H9 (cell line): ENCODE measurements around the gene STX1A. TPM values are rescaled to one million over a fixed set of nuclear protein-coding genes. Genes with fewer than 3 reads are reported as not detected.

ENCODE experiments used
- DNase-seq: peaks from one replicate; pipeline ENCODE4 v3.0.0-alpha.2; 2017
- H2AFZ ChIP-seq: one replicate; pipeline ENCODE4 v1.6.1; 2013; ENCODE audit warnings: mild to moderate bottlenecking, low read length, control low read depth, moderate library complexity
- H2AK5ac ChIP-seq: 2 replicates; pipeline ENCODE4 v1.6.1; 2013; ENCODE audit warnings: low read length, control low read depth, mixed read lengths; ENCODE audit not compliant: insufficient read length
- H2BK120ac ChIP-seq: one replicate; pipeline ENCODE4 v1.6.1; 2013; ENCODE audit warnings: low read depth, mild to moderate bottlenecking, low read length, control low read depth, inconsistent platforms; ENCODE audit not compliant: poor library complexity, severe bottlenecking
- H2BK12ac ChIP-seq: 2 replicates; pipeline ENCODE4 v1.6.1; 2013; ENCODE audit warnings: low read length, control low read depth, mixed read lengths, low read depth; ENCODE audit not compliant: insufficient read length
- H2BK15ac ChIP-seq: 2 replicates; pipeline ENCODE4 v1.6.1; 2013; ENCODE audit warnings: low read depth, low read length, control low read depth
- H2BK20ac ChIP-seq: one replicate; pipeline ENCODE4 v1.6.1; 2013; ENCODE audit warnings: low read depth, mild to moderate bottlenecking, low read length, control low read depth, inconsistent platforms; ENCODE audit not compliant: poor library complexity, severe bottlenecking
- H2BK5ac ChIP-seq: 2 replicates; pipeline ENCODE4 v1.6.1; 2013; ENCODE audit warnings: low read length, control low read depth, mixed read lengths; ENCODE audit not compliant: insufficient read length
- H3K14ac ChIP-seq: 2 replicates; pipeline ENCODE4 v1.6.1; 2013; ENCODE audit warnings: low read length, control low read depth; ENCODE audit not compliant: insufficient read depth
- H3K18ac ChIP-seq: 2 replicates; pipeline ENCODE4 v1.6.1; 2013; ENCODE audit warnings: low read depth, mild to moderate bottlenecking, mixed read lengths, low read length, control low read depth; ENCODE audit not compliant: insufficient read length
- H3K23ac ChIP-seq: 2 replicates; pipeline ENCODE4 v1.6.1; 2013; ENCODE audit warnings: low read length, control low read depth, mixed read lengths, low read depth; ENCODE audit not compliant: insufficient read length
- H3K23me2 ChIP-seq: 2 replicates; pipeline ENCODE4 v1.6.1; 2013; ENCODE audit warnings: low read depth, mild to moderate bottlenecking, mixed read lengths, low read length, control low read depth; ENCODE audit not compliant: insufficient read length, poor library complexity, severe bottlenecking
- H3K27ac ChIP-seq: 2 replicates; pipeline ENCODE4 v1.5.1; 2013; ENCODE audit warnings: low read length, control low read depth, mixed read lengths, low read depth; ENCODE audit not compliant: insufficient read length
- H3K27me3 ChIP-seq: 2 replicates; pipeline ENCODE4 v1.6.1; 2013; ENCODE audit warnings: low read length, control low read depth, inconsistent platforms; ENCODE audit not compliant: insufficient read depth
- H3K4ac ChIP-seq: 2 replicates; pipeline ENCODE4 v1.6.1; 2013; ENCODE audit warnings: low read depth, mild to moderate bottlenecking, control low read depth, inconsistent platforms, low read length, moderate library complexity
- H3K4me1 ChIP-seq: 2 replicates; pipeline ENCODE4 v1.6.1; 2013; ENCODE audit warnings: low read length, control low read depth, inconsistent platforms; ENCODE audit not compliant: insufficient read depth
- H3K4me2 ChIP-seq: 2 replicates; pipeline ENCODE4 v1.6.1; 2013; ENCODE audit warnings: low read length, control low read depth, mixed read lengths; ENCODE audit not compliant: insufficient read length, insufficient read depth
- H3K56ac ChIP-seq: 2 replicates; pipeline ENCODE4 v1.6.1; 2013; ENCODE audit warnings: low read depth, mild to moderate bottlenecking, mixed read lengths, low read length, control low read depth; ENCODE audit not compliant: insufficient read length
- H3K79me1 ChIP-seq: 2 replicates; pipeline ENCODE4 v1.6.1; 2013; ENCODE audit warnings: low read depth, mild to moderate bottlenecking, moderate library complexity, low read length, control low read depth, inconsistent platforms; ENCODE audit not compliant: insufficient read depth, poor library complexity, severe bottlenecking
- H3K79me2 ChIP-seq: 2 replicates; pipeline ENCODE4 v1.6.1; 2013; ENCODE audit warnings: low read length, control low read depth, inconsistent platforms; ENCODE audit not compliant: insufficient read depth
- H3K9ac ChIP-seq: 2 replicates; pipeline ENCODE4 v1.6.1; 2013; ENCODE audit warnings: low read length, control low read depth, mixed read lengths; ENCODE audit not compliant: insufficient read length; ENCODE audit errors: extremely low read depth
- H3K9me3 ChIP-seq: one replicate; pipeline ENCODE4 v1.6.1; 2013; ENCODE audit warnings: low read depth, low read length, inconsistent platforms; ENCODE audit not compliant: control insufficient read depth
- H3T11ph ChIP-seq: one replicate; pipeline ENCODE4 v1.6.1; 2013; ENCODE audit warnings: mild to moderate bottlenecking, low read length, control low read depth, inconsistent platforms
- H4K20me1 ChIP-seq: one replicate; pipeline ENCODE4 v1.6.1; 2013; ENCODE audit not compliant: control insufficient read depth, insufficient read length, insufficient read depth
- H4K5ac ChIP-seq: 2 replicates; pipeline ENCODE4 v1.6.1; 2013; ENCODE audit warnings: low read depth, mild to moderate bottlenecking, mixed read lengths, low read length, control low read depth; ENCODE audit not compliant: insufficient read length
- H4K8ac ChIP-seq: replicated peaks from 2 replicates; pipeline ENCODE4 v1.6.1; 2013; ENCODE audit warnings: low read length, control low read depth, mixed read lengths, low read depth; ENCODE audit not compliant: insufficient read length
- H4K91ac ChIP-seq: 2 replicates; pipeline ENCODE4 v1.6.1; 2013; ENCODE audit warnings: low read depth, mild to moderate bottlenecking, moderate library complexity, mixed read lengths, low read length, control low read depth; ENCODE audit not compliant: insufficient read length
- H3K27ac Mint-ChIP-seq, 3 experiments: 2 replicates in 2 of 3; 3 replicates in 1 of 3; pipeline ENCODE4 v1.8.0; 2020 to 2021; ENCODE audit warnings: mixed read lengths in 3 of 3, mild to moderate bottlenecking in 1 of 3, moderate library complexity in 1 of 3
- H3K27me3 Mint-ChIP-seq: 2 replicates; pipeline ENCODE4 v1.8.0; 2021; ENCODE audit warnings: low read depth, mild to moderate bottlenecking, moderate library complexity, mixed read lengths
- H3K36me3 Mint-ChIP-seq, 3 experiments: 2 replicates in 2 of 3; 3 replicates in 1 of 3; pipeline ENCODE4 v1.8.0; 2020 to 2021; ENCODE audit warnings: low read depth in 3 of 3, mixed read lengths in 3 of 3; ENCODE audit not compliant: insufficient read depth in 1 of 3
- H3K4me1 Mint-ChIP-seq, 2 experiments: 2 replicates each; pipeline ENCODE4 v1.8.0; 2020; ENCODE audit warnings: mixed read lengths in 2 of 2
- H3K4me3 Mint-ChIP-seq, 2 experiments: 2 replicates in 1 of 2; 3 replicates in 1 of 2; pipeline ENCODE4 v1.8.0; 2020 to 2021; ENCODE audit warnings: mild to moderate bottlenecking in 2 of 2, mixed read lengths in 2 of 2, moderate library complexity in 1 of 2
- H3K9me3 Mint-ChIP-seq, 2 experiments: 2 replicates in 1 of 2; 3 replicates in 1 of 2; pipeline ENCODE4 v1.8.0; 2020; ENCODE audit warnings: mild to moderate bottlenecking in 2 of 2, mixed read lengths in 2 of 2, moderate library complexity in 1 of 2
- WGBS: extraction: QIAGEN DNeasy Blood & Tissue Kit; methylation state at CpG from one replicate; pipeline ENCODE4 v1.1.7; 2013; ENCODE audit warnings: missing lambda C conversion rate, low lambda C conversion rate, mixed read lengths; ENCODE audit not compliant: insufficient read length; ENCODE audit errors: extremely low coverage; 5-methylcytosine and 5-hydroxymethylcytosine counted together
- total RNA-seq: library from RNA; stranded (reverse); gene quantifications from 2 replicates; pipeline ENCODE4 v1.2.1, GENCODE V29; 2021
- TF ChIP-seq, protein P1 (sequence below): fragments of 200-600 bp; sonication (generic); conservative IDR thresholded peaks from 3 replicates; pipeline ENCODE4 v1.8.0; 2021; ENCODE audit warnings: antibody characterized with exemption, mild to moderate bottlenecking

STX1A gene
- total RNA-seq, 1 experiment from 2014 or later, result 10.1 TPM

DNA sequence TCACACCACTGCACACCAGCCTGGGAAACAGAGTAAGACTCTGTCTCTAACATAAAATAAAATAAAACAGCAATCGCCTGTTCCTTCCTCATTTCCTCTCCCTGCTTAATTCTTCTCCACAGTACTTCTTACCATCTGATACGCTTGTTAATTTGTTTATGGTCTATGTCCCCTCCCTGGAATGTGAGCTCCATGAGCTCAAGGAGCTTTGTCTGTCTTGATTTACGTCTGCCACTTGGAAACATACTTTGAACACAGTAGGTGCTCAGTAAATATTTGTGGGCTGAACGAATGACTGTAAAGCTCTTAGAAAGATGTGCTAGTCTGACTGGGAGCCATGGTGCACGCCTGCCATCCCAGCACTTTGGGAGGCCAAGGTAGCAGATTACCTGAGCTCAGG lies 9.1 kb upstream of the STX1A start:
- Histone ChIP-seq H2AFZ (no peak overlapping the region), H3K79me1 (no peaks in the 10 kb centered on the region), H3K79me2 (no peaks in the 10 kb centered on the region), H2BK120ac (no peak overlapping the region), H3K27ac (no peak overlapping the region), H3K23me2 (no peaks in the 10 kb centered on the region), H2AK5ac (no peak overlapping the region), H3K4ac (no peak overlapping the region), H2BK20ac (no peak overlapping the region), H2BK12ac (no peak overlapping the region), H3K14ac (no peak overlapping the region), H4K5ac (no peak overlapping the region), H3K23ac (no peak overlapping the region), H2BK5ac (no peak overlapping the region), H3T11ph (no peak overlapping the region), H3K56ac (no peak overlapping the region), H4K20me1 (no peaks in the 10 kb centered on the region), H3K18ac (no peak overlapping the region), H3K9ac (no peak overlapping the region), H3K9me3 (no peaks in the 10 kb centered on the region), H3K4me1 (no peaks in the 10 kb centered on the region), H3K4me2 (no peak overlapping the region), H4K91ac (no peak overlapping the region), H4K8ac (no peak overlapping the region), H3K27me3 (no peaks in the 10 kb centered on the region), H2BK15ac (no peak overlapping the region)
- Mint-ChIP-seq H3K36me3 (no peaks in the 10 kb centered on the region), H3K4me3 (no peak overlapping the region; a peak in 1 of 5 replicates), H3K4me1 (peaks cover 9 to 13% of the 10 kb centered on the region in 2 experiments), H3K9me3 (no peaks in the 10 kb centered on the region), H3K27ac (no peak overlapping the region; a peak in 1 of 7 replicates), H3K27me3 (peaks cover 2% of the 10 kb centered on the region)
- no peak for DNase-seq
- TF ChIP-seq, protein P1, sequence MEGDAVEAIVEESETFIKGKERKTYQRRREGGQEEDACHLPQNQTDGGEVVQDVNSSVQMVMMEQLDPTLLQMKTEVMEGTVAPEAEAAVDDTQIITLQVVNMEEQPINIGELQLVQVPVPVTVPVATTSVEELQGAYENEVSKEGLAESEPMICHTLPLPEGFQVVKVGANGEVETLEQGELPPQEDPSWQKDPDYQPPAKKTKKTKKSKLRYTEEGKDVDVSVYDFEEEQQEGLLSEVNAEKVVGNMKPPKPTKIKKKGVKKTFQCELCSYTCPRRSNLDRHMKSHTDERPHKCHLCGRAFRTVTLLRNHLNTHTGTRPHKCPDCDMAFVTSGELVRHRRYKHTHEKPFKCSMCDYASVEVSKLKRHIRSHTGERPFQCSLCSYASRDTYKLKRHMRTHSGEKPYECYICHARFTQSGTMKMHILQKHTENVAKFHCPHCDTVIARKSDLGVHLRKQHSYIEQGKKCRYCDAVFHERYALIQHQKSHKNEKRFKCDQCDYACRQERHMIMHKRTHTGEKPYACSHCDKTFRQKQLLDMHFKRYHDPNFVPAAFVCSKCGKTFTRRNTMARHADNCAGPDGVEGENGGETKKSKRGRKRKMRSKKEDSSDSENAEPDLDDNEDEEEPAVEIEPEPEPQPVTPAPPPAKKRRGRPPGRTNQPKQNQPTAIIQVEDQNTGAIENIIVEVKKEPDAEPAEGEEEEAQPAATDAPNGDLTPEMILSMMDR, result no peak
- WGBS, result no CpG with 5 or more reads among the region's 5 CpGs
